Stomach (tissue), 4 donors: ENCODE data around the gene GLTP.

Experiments
- EP300 ChIP-seq: sonication (generic); formaldehyde crosslinking; IDR thresholded peaks from one replicate; pipeline ENCODE4 v1.6.1; 2017; ENCODE audit warnings: antibody characterized with exemption
- POLR2A ChIP-seq, 4 donors: fragments of 450-650 bp; IDR thresholded peaks; one replicate each; pipeline ENCODE4 v1.6.1; 2016; ENCODE audit warnings: antibody characterized with exemption in 4 of 4, control low read depth in 2 of 4, mild to moderate bottlenecking in 1 of 4, moderate library complexity in 1 of 4
- POLR2AphosphoS5 ChIP-seq, 3 donors: sonication (generic); formaldehyde crosslinking; IDR thresholded peaks; one replicate each; pipeline ENCODE4 v1.6.1; 2016; ENCODE audit warnings: antibody characterized with exemption in 3 of 3
- TF ChIP-seq, protein P1 (sequence below), 7 experiments: fragments of 450-650 bp in 4 of 7; fragments of 200-600 bp in 3 of 7; sonication (generic) in 3 of 7; IDR thresholded peaks; one replicate each; pipeline ENCODE4 v1.5.1; 2016 to 2019; ENCODE audit warnings: antibody characterized with exemption in 7 of 7, control low read depth in 2 of 7, mild to moderate bottlenecking in 1 of 7

GRCh38 chr12:109885616-109886015 is 5.3 kb upstream of the GLTP start:
- TF ChIP-seq, protein P1, sequence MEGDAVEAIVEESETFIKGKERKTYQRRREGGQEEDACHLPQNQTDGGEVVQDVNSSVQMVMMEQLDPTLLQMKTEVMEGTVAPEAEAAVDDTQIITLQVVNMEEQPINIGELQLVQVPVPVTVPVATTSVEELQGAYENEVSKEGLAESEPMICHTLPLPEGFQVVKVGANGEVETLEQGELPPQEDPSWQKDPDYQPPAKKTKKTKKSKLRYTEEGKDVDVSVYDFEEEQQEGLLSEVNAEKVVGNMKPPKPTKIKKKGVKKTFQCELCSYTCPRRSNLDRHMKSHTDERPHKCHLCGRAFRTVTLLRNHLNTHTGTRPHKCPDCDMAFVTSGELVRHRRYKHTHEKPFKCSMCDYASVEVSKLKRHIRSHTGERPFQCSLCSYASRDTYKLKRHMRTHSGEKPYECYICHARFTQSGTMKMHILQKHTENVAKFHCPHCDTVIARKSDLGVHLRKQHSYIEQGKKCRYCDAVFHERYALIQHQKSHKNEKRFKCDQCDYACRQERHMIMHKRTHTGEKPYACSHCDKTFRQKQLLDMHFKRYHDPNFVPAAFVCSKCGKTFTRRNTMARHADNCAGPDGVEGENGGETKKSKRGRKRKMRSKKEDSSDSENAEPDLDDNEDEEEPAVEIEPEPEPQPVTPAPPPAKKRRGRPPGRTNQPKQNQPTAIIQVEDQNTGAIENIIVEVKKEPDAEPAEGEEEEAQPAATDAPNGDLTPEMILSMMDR (IDR thresholded peaks at IDR 0.05) = no peak
- TF ChIP-seq EP300 (no peak), POLR2A (IDR thresholded peaks at IDR 0.05) (no peak), POLR2AphosphoS5 (IDR thresholded peaks at IDR 0.05) (no peak)
